Limb (tissue), 2 donors: ENCODE data around the gene PSEN1.

Experiments
- DNase-seq, 2 donors: peaks; one replicate each; pipeline ENCODE4 v3.0.0-alpha.2; 2016; ENCODE audit errors: extremely low spot score in 2 of 2

The PSEN1 gene

GRCh38 chr14:73136387-73137225, at the start of gene PSEN1:
Gene PSEN1, plus strand, starts transcription at chr14:73136507. Its CDS starts 11,513 bp downstream, at chr14:73148020.
- peak; percentile 91 to 99 for DNase-seq

GRCh38 chr14:73091044-73091443, 45.3 kb upstream of the PSEN1 start:
- DNase-seq: no peak

DNA sequence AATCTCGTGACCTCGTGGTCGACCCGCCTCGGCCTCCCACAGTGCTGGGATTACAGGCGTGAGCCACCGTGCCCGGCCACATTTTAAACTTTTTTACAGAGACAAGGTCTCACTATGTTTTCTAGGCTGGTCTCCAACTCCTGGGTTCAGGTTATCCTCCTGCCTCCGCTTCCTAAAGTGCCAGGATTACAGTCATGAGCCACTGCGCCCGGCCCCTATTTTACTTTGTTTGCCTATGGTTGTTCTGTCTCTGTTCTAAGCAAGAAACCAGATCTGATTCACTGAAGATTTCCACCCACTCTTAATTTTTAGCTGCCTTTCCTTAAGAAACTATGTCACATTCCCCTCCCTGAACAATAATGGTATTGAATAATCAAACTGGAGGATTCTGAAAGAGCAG, 38.9 kb upstream of the PSEN1 start:
- no peak for DNase-seq

DNA sequence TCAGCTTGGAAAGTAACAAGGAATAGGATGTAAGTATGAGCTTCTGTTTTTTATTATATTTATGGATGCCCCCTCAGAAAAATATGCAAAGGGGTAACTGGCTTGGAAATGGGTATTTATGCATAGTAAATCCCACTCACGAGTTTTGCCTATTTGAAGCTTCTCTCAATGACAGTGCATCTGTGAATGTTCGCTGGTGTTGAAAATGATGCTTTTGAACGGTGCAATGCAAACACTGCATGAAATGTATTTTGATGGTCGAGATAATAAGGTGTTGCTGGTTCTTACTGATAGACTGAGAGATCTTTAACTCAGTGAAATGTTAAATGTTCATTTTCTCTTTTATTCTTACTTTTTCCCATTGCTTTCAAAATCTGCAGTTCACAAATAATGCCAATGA, 36.0 kb upstream of the PSEN1 start:
- no peak for DNase-seq

- no peak for DNase-seq
These were observed 33.4 kb upstream of the PSEN1 start for GRCh38 chr14:73102806-73103497.

GRCh38 chr14:73105050-73105449, 31.3 kb upstream of the PSEN1 start:
- no peak for DNase-seq

GRCh38 chr14:73105727-73106126, 30.6 kb upstream of the PSEN1 start:
- DNase-seq: no peak

GRCh38 chr14:73116079-73116665, 20.1 kb upstream of the PSEN1 start:
- no peak for DNase-seq

GRCh38 chr14:73124180-73124894, 12.0 kb upstream of the PSEN1 start:
- DNase-seq: no peak

- DNase-seq: no peak
These were observed 11.1 kb upstream of the PSEN1 start for GRCh38 chr14:73125169-73125588.

DNA sequence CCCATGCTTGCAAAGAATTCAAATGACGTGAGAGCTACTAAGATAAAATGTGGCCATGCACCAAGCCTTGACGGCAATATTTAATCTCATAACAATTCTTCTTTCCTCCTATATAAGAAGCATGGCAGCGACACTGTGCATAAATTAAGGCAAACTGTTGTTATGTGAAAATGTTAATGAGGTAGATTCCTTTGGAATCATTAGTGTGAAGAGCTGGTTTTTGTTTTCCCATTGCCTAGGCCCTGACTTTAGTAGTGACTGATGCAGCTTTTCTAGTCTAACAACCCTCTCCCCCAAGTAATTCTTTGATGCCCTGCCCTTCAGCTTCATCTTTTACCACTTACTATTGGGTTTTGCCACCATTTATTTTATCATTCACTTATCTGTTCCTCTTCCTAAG, 10.6 kb upstream of the PSEN1 start:
- DNase-seq: no peak

- no peak for DNase-seq
These were observed 2.5 kb upstream of the PSEN1 start for GRCh38 chr14:73133795-73134194.

GRCh38 chr14:73136085-73136386, 271 bp upstream of the PSEN1 start:
- no peak for DNase-seq

- DNase-seq: no peak
These were observed 4.6 kb downstream of the PSEN1 start for GRCh38 chr14:73140811-73141323.

DNA sequence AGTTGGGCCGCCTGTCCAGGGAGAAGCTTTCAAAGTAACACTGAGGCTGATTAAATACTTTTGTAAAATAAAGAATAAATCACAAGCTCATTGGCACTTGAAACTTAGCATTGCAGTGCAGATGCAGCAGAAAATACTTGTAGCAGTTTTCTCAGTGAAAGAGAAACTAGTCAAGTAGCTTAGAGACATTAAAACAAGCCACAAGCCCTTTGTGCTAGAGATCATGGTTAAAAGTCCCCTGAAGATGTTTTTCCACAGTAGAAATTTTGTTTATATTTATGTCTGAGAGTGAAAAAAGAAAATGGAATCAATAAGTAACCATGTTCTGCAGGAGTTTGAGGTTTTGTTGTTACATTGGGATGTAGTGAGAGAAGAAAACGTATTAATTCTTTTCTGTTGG, 5.9 kb downstream of the PSEN1 start:
- DNase-seq: no peak

DNA sequence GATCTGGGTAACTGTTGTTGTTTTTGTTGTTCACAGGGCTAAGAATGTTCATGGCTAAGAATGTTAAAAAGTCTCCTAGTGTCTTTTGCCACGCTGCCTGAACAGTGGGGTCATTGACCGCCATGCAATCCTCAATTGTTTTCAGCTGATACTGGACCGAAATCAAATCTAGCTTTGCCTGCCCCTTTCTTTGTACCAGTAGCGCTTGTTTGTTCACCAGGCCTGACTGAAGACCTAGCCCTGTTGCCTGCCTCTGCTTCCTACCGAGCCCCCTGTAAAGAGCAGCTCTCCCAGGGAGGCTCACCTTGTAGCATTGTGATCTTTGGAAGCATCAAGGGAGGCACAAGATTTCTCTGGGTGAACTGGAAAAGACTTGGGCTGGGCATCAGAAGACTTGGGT, 6.7 kb downstream of the PSEN1 start:
- no peak for DNase-seq

GRCh38 chr14:73143617-73144016, 7.3 kb downstream of the PSEN1 start:
- DNase-seq: no peak

DNA sequence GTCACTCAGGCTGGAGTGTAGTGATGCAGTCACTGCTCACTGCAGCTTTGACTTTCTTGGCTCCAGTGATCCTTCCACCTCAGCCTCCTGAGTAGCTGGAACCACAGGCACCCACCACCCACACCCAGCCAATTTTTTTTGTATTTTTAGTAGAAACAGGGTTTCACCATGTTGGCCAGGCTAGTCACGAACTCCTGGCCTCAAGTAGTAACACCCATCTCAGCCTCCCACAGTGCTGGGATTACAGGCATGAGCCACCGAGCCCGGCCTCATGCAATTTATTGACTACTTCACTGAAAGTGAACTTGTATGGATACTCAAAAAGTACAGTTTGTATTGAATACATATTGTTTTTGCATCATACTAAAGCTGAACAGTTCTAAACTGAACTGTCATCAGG, 9.1 kb downstream of the PSEN1 start:
- DNase-seq: no peak

DNA sequence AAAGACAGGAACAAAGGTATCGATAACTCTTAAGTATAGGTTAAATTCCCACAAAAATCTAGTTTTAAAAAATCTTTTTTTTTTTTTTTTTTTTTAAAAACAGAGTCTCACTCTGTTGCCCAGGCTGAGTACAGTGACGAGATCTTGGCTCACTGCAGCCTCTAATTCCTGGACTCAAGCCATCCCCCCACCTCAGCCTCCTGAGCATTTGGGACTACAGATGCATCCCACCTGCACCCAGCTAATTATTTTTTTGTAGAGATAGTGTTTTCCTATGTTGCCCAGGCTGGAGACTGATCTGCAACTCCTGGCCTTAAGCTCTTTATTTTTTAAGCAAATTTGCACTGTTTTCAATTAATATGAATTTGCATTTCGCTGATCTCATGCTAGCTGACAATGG, 9.8 kb downstream of the PSEN1 start:
- DNase-seq: no peak

- no peak for DNase-seq
These were observed 13.4 kb downstream of the PSEN1 start for GRCh38 chr14:73149753-73150152.

DNA sequence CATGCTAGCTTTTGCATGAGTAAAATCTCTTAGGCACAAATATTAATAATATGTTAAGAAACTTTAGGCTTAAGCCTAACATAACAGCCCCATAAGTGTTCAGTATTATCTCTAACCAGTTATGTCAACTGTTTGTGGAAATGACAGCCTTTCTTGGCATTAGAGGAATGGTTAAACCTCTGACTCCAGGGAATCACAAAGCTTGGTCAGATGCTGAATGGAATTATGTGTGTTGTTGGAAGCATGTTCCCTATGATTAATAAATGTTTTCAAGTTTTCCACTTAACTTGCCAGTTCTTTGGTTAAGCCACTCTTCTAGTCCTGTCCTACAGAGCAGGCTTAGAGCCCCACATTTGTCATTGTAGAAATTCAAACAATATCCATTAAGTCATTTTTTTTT, 17.0 kb downstream of the PSEN1 start:
- DNase-seq: no peak

DNA sequence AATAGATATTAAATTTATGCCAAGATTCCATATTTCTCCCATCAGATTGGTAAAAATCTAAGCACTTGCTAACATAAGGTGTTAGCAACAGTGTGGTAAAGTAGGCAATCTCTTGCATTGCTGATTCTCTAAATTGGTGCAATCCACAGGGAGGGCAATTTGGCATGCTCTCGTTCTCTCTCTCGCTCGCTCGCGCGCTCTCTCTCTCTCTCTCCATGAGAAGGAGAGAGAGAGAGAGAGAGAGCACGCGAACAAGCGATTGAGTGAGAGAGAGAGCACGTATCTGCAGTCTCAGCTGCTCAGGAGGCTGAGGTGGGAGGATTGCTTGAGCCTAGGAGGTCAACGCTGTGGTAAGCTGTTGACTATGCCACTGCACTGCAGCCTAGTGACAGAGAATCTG, 25.9 kb downstream of the PSEN1 start:
- no peak for DNase-seq
